ENCODE data around the gene RAB17.

RAB17 gene

DNA sequence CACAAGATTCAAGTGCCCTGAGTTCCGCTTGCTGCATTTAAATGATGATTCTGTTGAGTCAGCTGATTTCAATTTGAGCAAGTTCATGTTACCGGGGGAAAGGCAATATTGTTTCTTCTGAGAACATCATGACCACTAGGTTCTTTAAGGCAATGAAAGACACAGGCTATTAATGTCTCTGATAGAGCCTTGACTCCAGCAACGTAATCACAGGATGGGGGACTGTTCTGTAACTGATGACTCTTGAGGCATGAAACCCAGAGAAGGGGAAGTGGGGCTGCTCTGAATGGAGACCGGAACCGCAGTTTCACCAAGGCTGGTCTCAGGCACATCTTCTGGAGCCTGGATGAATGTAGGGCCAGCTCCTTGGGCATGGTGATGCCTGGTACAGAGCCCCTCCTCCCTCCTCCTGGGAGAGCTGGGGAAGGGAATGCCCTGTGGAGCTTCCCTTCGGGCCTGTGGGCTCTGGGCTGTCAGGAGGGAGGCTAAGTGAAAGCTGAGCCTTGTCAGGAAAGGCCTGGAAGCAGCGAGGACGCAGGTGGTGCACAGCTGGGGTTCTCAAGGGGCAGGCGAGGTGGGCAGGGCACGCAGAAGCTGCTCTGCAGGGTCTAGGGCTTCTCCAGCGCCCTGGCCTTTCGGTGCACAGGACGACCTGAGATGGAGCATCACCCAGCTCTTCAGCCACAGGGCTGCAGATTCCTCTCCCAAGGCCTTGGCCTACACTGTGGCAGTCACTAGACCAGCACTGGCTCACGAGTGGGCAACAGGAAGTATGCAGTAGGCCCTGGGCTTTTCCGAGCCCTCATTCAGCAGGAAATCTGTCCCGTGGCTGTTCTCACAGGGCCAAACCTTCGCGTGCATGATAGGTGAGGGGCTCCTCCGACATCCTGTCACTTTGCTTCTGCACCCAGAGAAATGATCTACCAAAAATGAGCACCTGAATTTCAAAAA is 60.8 kb downstream of the RAB17 start:
- no peak for ATAC-seq (ENCODE audit: insufficient read depth, low read depth)
- Histone ChIP-seq H3K79me2 (ENCODE audit: insufficient read depth, low read length) (no peaks in the 10 kb centered on the region), H3K4me3 (ENCODE audit: low read depth in 1 of 2, low read length in 2 of 2) (no peak overlapping the region), H3K9ac (ENCODE audit: low read depth, low read length) (no peak overlapping the region), H3K4me2 (ENCODE audit: insufficient read depth, low read length) (no peak overlapping the region), H3K9me3 (ENCODE audit: insufficient read depth, low read length, severe bottlenecking) (no peaks in the 10 kb centered on the region), H4K20me1 (ENCODE audit: insufficient read depth, low read length) (no peaks in the 10 kb centered on the region), H3K27ac (ENCODE audit: low read length) (no peak overlapping the region), H2AFZ (ENCODE audit: low read depth, low read length) (no peak overlapping the region), H3K36me3 (ENCODE audit: insufficient read depth, low read length) (no peaks in the 10 kb centered on the region), H3K27me3 (ENCODE audit: insufficient read depth, low read length, poor library complexity) (no peaks in the 10 kb centered on the region), H3K4me1 (ENCODE audit: insufficient read depth, low read length) (no peaks in the 10 kb centered on the region)
- no peak for DNase-seq
- TF ChIP-seq, protein P1, sequence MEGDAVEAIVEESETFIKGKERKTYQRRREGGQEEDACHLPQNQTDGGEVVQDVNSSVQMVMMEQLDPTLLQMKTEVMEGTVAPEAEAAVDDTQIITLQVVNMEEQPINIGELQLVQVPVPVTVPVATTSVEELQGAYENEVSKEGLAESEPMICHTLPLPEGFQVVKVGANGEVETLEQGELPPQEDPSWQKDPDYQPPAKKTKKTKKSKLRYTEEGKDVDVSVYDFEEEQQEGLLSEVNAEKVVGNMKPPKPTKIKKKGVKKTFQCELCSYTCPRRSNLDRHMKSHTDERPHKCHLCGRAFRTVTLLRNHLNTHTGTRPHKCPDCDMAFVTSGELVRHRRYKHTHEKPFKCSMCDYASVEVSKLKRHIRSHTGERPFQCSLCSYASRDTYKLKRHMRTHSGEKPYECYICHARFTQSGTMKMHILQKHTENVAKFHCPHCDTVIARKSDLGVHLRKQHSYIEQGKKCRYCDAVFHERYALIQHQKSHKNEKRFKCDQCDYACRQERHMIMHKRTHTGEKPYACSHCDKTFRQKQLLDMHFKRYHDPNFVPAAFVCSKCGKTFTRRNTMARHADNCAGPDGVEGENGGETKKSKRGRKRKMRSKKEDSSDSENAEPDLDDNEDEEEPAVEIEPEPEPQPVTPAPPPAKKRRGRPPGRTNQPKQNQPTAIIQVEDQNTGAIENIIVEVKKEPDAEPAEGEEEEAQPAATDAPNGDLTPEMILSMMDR (IDR thresholded peaks at IDR 0.05; ENCODE audit: borderline replicate concordance, extremely low read depth, low read length, poor library complexity, severe bottlenecking) = no peak

DNA sequence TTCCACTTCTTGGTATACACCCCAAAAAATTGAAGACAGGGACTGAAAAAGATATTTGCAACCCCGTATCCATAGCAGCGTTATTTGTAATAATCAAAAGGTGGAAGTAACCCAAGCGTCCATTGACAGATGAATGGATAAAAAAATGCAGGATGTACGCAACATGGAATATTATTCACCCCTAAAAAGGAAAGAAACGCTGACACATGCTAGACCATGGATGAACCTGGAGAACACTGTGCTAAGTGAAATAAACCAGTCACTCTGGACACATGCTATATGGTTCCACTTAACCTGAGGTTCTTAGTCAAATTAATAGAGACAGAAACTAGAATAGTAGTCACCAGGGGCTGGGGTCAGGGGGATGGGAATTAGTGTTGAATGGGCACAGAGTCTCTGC is 62.8 kb downstream of the RAB17 start:
- H3K4me1 ChIP-seq (ENCODE audit: insufficient read depth, low read length) = no peaks in the 10 kb centered on the region
- no peaks in the 10 kb centered on the region for H3K36me3 ChIP-seq (ENCODE audit: insufficient read depth, low read length)
- no peak overlapping the region for H3K9ac ChIP-seq (ENCODE audit: low read depth, low read length)
- no peak overlapping the region for H2AFZ ChIP-seq (ENCODE audit: low read depth, low read length)
- no peak overlapping the region for H3K4me3 ChIP-seq (ENCODE audit: low read depth in 1 of 2, low read length in 2 of 2)
- TF ChIP-seq, protein P1 (IDR thresholded peaks at IDR 0.05; ENCODE audit: borderline replicate concordance, extremely low read depth, low read length, poor library complexity, severe bottlenecking) = no peak
- TF ChIP-seq EZH2 (IDR thresholded peaks at IDR 0.05; ENCODE audit: borderline replicate concordance, low read depth, low read length, severe bottlenecking) = no peak
- no peaks in the 10 kb centered on the region for H3K79me2 ChIP-seq (ENCODE audit: insufficient read depth, low read length)
- no peaks in the 10 kb centered on the region for H3K9me3 ChIP-seq (ENCODE audit: insufficient read depth, low read length, severe bottlenecking)
- no peaks in the 10 kb centered on the region for H4K20me1 ChIP-seq (ENCODE audit: insufficient read depth, low read length)
- H3K27me3 ChIP-seq (ENCODE audit: insufficient read depth, low read length, poor library complexity) = no peaks in the 10 kb centered on the region
- no peak for DNase-seq
- ATAC-seq (ENCODE audit: insufficient read depth, low read depth) = no peak
- no peak overlapping the region for H3K4me2 ChIP-seq (ENCODE audit: insufficient read depth, low read length)
- H3K27ac ChIP-seq (ENCODE audit: low read length) = no peak overlapping the region

DNA sequence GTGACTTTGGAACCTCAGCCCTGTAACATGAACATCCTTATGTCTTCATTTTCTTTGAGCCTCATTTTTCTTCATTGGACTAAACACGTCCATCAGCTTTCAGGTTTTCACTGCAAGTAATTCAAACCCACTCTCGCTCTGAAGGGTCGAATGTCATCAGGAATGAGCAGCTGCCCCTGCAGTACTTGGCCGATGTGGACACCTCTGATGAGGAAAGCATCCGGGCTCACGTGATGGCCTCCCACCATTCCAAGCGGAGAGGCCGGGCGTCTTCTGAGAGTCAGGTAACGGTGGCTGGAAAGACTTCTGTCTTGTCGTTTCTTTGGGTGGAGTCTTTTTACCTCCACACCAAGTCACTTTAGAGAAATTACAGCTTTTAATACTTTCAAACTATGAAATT is 63.3 kb downstream of the RAB17 start:
- Histone ChIP-seq H3K79me2 (ENCODE audit: insufficient read depth, low read length) (no peaks in the 10 kb centered on the region), H3K27ac (ENCODE audit: low read length) (no peak overlapping the region), H3K9ac (ENCODE audit: low read depth, low read length) (no peak overlapping the region), H4K20me1 (ENCODE audit: insufficient read depth, low read length) (no peaks in the 10 kb centered on the region), H3K4me1 (ENCODE audit: insufficient read depth, low read length) (no peaks in the 10 kb centered on the region), H3K4me2 (ENCODE audit: insufficient read depth, low read length) (no peak overlapping the region), H3K4me3 (ENCODE audit: low read depth in 1 of 2, low read length in 2 of 2) (no peak overlapping the region), H2AFZ (ENCODE audit: low read depth, low read length) (no peak overlapping the region), H3K36me3 (ENCODE audit: insufficient read depth, low read length) (no peaks in the 10 kb centered on the region), H3K9me3 (ENCODE audit: insufficient read depth, low read length, severe bottlenecking) (no peaks in the 10 kb centered on the region), H3K27me3 (ENCODE audit: insufficient read depth, low read length, poor library complexity) (no peaks in the 10 kb centered on the region)
- ATAC-seq (ENCODE audit: insufficient read depth, low read depth) (no peak), DNase-seq (no peak)
- TF ChIP-seq, protein P1 (IDR thresholded peaks at IDR 0.05; ENCODE audit: borderline replicate concordance, extremely low read depth, low read length, poor library complexity, severe bottlenecking) = no peak
- no peak for TF ChIP-seq EZH2 (IDR thresholded peaks at IDR 0.05; ENCODE audit: borderline replicate concordance, low read depth, low read length, severe bottlenecking)

Measured in DND-41 (cell line).